ENCODE data around the gene SEPTIN12. TPM values are rescaled to one million over a fixed set of nuclear protein-coding genes. Genes with fewer than 3 reads are reported as not detected.

The SEPTIN12 gene
- total RNA-seq, 2 donors from 2014 or later, result not detected

DNA sequence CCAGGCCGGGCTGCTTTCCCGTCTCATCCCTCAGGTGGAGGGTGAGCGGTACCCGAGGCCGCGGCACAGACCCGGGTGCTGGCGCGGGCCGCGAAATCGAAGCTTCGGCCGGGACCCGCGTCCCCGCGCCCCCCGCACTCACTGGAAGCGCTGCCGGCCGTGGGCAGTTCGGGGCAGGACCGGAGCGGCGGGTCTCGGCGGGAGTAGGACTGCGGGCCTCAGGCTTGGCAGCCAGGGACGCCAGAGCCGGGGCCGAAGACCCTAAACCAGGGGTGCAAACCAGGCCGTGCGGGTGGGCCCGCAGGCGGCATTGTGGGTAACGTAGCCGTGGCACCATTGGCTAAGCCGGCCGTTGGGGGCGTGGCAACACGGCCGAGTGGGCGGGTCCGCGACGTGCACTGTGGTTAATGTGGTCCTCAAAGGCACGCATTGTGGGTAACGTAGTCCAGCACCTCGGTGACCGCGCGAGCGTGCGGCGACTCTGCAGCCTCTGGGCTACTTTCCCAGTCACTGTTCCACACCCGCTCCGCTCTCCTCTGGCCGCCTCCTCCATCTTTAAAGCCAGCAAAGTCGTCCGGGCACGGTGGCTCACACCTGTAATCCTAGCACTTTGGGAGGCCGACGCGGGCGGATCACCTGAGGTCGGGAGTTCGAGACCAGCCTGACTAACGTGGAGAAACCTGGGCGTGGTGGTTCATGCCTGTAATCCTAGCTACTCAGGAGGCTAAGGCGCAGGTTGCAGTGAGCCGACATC, 21.1 kb downstream of the SEPTIN12 start, which contains the start of gene ZNF500:
Gene ZNF500 (minus strand): TSS at position 288 of the 754 bp plus-strand sequence. CDS start 1,184 bp downstream, outside the sequence.
- intact Hi-C loops (cut with DNase I), result no loop called here
- Histone ChIP-seq H3K27ac (peak within 1 kb of the TSS; percentile 90), H3K36me3 (no peaks in the 10 kb centered on the region), H3K9me3 (no peaks in the 10 kb centered on the region), H3K4me1 (peaks cover 15% of the 10 kb centered on the region), H3K27me3 (no peaks in the 10 kb centered on the region), H3K9ac (ENCODE audit: low read depth in 2 of 2, low read length in 2 of 2) (peak within 1 kb of the TSS; percentile 87 to 96), H3K4me3 (peak within 1 kb of the TSS; percentile 97)
- TF ChIP-seq, protein P1, sequence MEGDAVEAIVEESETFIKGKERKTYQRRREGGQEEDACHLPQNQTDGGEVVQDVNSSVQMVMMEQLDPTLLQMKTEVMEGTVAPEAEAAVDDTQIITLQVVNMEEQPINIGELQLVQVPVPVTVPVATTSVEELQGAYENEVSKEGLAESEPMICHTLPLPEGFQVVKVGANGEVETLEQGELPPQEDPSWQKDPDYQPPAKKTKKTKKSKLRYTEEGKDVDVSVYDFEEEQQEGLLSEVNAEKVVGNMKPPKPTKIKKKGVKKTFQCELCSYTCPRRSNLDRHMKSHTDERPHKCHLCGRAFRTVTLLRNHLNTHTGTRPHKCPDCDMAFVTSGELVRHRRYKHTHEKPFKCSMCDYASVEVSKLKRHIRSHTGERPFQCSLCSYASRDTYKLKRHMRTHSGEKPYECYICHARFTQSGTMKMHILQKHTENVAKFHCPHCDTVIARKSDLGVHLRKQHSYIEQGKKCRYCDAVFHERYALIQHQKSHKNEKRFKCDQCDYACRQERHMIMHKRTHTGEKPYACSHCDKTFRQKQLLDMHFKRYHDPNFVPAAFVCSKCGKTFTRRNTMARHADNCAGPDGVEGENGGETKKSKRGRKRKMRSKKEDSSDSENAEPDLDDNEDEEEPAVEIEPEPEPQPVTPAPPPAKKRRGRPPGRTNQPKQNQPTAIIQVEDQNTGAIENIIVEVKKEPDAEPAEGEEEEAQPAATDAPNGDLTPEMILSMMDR (IDR thresholded peaks at IDR 0.05), result no peak
- peak; percentile 99 for DNase-seq

DNA sequence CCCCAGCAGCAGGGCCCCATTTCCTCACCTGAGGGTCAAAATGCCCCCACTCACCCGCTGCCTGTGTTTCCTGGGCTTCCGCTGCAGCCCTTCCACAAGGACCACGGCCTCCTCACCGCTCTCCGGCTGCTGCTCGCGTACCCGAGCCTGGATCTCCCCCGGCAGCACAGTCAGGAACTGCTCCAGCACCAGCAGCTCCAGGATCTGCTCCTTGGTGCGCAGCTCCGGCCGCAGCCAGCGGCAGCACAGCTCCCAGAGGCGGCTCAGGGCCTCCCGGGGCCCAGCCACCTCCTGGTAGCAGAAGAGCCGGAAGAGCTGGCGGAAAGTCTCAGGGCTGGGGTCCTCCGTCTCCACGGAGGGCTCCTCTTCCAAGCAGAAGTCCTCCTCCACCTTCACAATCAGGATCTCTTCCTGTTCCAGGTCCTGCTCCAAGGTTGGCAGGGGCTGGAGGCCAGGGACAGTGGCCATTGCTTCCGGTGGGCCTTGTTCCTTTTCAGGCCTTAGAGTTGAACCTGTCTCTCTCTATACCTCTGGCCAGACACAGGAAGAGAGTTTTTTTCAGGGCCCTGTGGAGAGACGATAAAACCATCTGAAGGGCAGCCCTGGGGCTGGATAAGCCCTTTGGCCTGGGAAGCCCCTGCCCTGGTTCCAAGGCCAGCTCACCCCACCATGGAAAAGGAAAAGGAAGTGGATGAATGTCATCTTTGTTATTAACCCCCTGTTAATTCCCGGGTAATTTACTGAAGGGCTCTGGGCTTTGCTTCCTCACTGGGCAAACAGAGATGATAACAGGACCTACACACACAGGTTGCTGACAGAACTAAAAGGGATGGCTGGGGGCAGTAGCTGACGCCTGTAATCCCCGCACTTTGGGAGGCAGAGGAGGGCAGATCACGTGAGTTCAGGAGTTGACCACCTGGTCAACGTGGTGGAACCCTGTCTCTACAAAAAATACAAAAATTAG, 22.4 kb downstream of the SEPTIN12 start:
- intact Hi-C loops (cut with DNase I), result no loop called here
- H3K4me3 ChIP-seq, result peak overlapping the region; percentile 97
- peak overlapping the region; percentile 90 for H3K27ac ChIP-seq

DNA sequence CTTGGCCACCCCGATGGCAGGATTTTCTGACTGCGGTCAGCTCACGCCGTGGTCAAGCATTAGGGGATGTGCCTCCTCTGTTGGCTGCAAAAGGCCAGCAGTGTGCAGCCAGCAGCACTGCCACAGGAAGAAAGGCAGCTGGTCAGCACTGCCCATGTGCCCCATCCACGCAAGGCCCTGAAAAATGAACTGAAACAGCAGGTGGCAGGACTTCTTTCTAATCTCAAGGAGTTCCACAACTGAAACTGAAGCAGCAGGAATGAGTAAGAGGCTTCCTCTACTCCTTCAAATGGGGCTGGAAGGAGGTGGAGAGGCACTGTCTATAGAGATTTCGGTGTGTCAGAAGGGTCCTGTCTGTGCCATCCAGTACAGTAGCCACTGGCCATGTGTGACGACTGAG, 24.4 kb downstream of the SEPTIN12 start:
- intact Hi-C loops (cut with DNase I), result no loop called here
- peaks cover 15% of the 10 kb centered on the region for H3K4me1 ChIP-seq
- no peak for DNase-seq
- TF ChIP-seq, protein P1 (IDR thresholded peaks at IDR 0.05), result no peak
- H3K4me3 ChIP-seq, result no peak overlapping the region
- no peak overlapping the region for H3K9ac ChIP-seq (ENCODE audit: low read depth in 2 of 2, low read length in 2 of 2)
- H3K36me3 ChIP-seq, result peaks cover 7% of the 10 kb centered on the region
- H3K9me3 ChIP-seq, result no peaks in the 10 kb centered on the region
- H3K27ac ChIP-seq, result no peak overlapping the region
- H3K27me3 ChIP-seq, result no peaks in the 10 kb centered on the region

More for the DNA sequence above, 22.4 kb downstream of the SEPTIN12 start:
- no peaks in the 10 kb centered on the region for H3K9me3 ChIP-seq
- peaks cover 15% of the 10 kb centered on the region for H3K4me1 ChIP-seq
- DNase-seq, result no peak
- H3K9ac ChIP-seq (ENCODE audit: low read depth in 2 of 2, low read length in 2 of 2), result peak overlapping the region; percentile 87 to 96
- no peaks in the 10 kb centered on the region for H3K36me3 ChIP-seq
- TF ChIP-seq, protein P1 (IDR thresholded peaks at IDR 0.05), result no peak
- no peaks in the 10 kb centered on the region for H3K27me3 ChIP-seq

DNA sequence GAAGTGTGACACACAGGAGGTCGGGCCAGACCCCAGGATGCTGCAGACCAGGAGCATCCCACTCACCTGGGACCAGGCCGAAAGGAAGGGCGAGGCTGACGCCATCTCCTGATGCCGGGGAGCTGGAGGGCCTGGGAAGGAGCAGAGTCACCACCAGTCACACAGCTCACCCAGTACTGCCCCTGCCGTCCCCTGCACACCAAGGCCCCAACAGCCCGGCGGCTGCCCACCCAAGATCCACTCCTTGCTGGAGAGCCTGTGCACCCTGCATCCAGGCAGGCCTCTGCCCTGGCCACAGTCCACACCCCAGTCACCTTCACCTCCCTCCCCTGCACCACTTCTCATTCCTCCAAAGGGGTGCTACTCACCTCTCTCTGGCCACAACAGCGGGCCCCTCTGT, 25.9 kb downstream of the SEPTIN12 start:
- intact Hi-C loops (cut with DNase I), result no loop called here
- Histone ChIP-seq H3K4me3 (no peak overlapping the region), H3K9me3 (no peaks in the 10 kb centered on the region), H3K4me1 (peaks cover 11% of the 10 kb centered on the region), H3K36me3 (peaks cover 7% of the 10 kb centered on the region), H3K27ac (no peak overlapping the region), H3K9ac (ENCODE audit: low read depth in 2 of 2, low read length in 2 of 2) (no peak overlapping the region), H3K27me3 (no peaks in the 10 kb centered on the region)
- TF ChIP-seq, protein P1 (IDR thresholded peaks at IDR 0.05), result no peak
- DNase-seq, result no peak

DNA sequence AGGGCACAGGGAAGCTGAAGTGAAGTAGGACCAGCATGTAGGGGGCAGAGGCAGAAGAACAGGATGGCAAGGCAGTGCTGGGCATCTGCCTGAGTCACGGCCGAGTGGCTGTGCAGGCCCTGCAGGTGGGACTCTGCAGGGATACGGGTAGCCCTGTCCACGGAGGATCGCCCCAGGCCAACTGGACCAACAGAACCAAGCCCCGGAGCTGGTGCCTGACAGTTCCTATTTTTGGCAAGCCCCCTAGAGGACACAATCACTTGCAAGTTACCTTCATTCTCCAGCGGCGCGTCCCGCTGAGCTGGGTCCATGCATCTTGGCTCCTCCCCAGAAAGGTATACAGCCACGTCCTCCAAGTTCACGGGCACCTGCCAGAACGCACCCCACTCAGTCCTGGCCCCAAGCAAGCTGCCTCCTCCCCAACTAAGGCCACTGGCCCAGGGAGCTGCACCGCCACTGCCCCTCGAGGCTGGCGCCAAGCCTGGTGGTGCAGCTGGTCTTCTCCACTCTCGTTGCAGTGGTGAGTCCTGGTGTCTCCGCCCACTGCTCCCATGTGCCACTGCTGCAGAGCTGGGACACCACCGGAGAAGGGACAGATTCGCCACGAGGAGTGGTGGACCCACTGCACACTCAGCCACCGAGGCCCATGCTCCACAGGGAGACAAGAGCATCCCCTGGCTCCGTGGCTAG, 27.8 kb downstream of the SEPTIN12 start:
- no peak for DNase-seq
- Histone ChIP-seq H3K27me3 (no peaks in the 10 kb centered on the region), H3K36me3 (peaks cover 7% of the 10 kb centered on the region), H3K4me1 (peaks cover 1% of the 10 kb centered on the region), H3K27ac (no peak overlapping the region), H3K4me3 (no peak overlapping the region), H3K9me3 (no peaks in the 10 kb centered on the region), H3K9ac (ENCODE audit: low read depth in 2 of 2, low read length in 2 of 2) (no peak overlapping the region)
- intact Hi-C loops (cut with DNase I), result no loop called here
- TF ChIP-seq, protein P1 (IDR thresholded peaks at IDR 0.05), result no peak

Measured in colonic mucosa (tissue), 4 donors.